T-helper 2 cell treated with Interferon-gamma antibody and Interleukin-4, amounts not matched to agents 5 μg/mL and 100 μg/mL, for 36 hours (primary cell): ENCODE results near the gene ALAD.
"Not testable (repeated sequence)": the region's sequence is repeated elsewhere in the genome, so short reads cannot be mapped to it uniquely, and the experiment has no call there.

Source experiments
- DNase-seq: peaks from one replicate; pipeline ENCODE4 v3.0.0; 2021; ENCODE audit warnings: low spot score
- H3K27ac Mint-ChIP-seq: one replicate; pipeline ENCODE4 v1.8.0; 2021; ENCODE audit warnings: mild to moderate bottlenecking, mixed read lengths
- H3K27me3 Mint-ChIP-seq: one replicate; pipeline ENCODE4 v1.8.0; 2021; ENCODE audit warnings: low read depth, mixed read lengths
- H3K36me3 Mint-ChIP-seq: one replicate; pipeline ENCODE4 v1.8.0; 2021; ENCODE audit warnings: low read depth, mixed read lengths
- H3K4me1 Mint-ChIP-seq: one replicate; pipeline ENCODE4 v1.8.0; 2021; ENCODE audit warnings: low read depth, mixed read lengths
- H3K4me3 Mint-ChIP-seq: one replicate; pipeline ENCODE4 v1.8.0; 2022; ENCODE audit warnings: mild to moderate bottlenecking, moderate library complexity, mixed read lengths
- H3K9me3 Mint-ChIP-seq: one replicate; pipeline ENCODE4 v1.8.0; 2021; ENCODE audit warnings: mixed read lengths

ALAD gene

DNA sequence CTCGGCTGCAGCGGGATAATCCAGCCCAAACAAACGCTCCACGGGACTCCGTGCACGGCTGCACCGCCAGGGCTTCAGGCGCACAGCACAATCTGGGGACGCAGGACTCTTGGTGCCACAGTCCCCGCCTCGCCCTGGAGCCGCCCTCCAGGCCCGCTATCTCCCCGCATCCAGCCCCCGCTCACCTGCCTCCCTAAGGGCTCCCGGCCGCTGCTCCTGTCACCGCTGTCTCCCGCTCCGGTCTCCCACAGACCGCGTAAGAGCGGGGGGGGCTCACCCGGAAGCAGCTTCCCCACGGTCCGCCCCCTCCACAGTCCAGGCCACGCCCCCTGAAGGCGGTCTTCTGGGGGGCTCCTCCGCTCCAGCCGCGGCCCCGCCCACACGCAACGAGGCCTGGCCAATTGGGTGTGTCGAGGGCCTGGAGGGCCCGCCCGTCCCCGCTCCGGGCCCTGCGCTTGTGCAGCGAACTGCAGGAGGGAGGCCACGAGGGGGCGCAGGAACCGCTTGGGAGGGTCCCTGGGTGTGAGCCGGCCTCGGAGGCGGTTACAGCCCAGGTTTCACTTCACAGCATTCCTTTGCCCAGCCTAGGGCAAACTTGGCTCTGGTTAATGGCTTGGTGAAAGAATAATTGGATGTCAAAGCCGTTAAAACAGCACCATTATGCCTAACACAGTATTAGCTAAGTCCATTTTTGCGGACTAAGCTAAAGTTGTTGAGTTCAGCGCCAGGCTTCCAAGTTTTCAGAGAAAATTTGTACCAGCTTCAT is at the start of gene ALAD:
ALAD (minus strand) TSS at position 258 of the 766 bp plus-strand sequence. CDS start 7,725 bp downstream, outside the sequence.
- DNase-seq = peak; percentile 99
- Mint-ChIP-seq H3K27me3 (no peaks in the 10 kb centered on the region), H3K4me1 (peaks cover 19% of the 10 kb centered on the region), H3K36me3 (no peaks in the 10 kb centered on the region), H3K9me3 (no peaks in the 10 kb centered on the region), H3K4me3 (peak within 1 kb of the TSS; percentile 94), H3K27ac (peak within 1 kb of the TSS; percentile 85)

DNA sequence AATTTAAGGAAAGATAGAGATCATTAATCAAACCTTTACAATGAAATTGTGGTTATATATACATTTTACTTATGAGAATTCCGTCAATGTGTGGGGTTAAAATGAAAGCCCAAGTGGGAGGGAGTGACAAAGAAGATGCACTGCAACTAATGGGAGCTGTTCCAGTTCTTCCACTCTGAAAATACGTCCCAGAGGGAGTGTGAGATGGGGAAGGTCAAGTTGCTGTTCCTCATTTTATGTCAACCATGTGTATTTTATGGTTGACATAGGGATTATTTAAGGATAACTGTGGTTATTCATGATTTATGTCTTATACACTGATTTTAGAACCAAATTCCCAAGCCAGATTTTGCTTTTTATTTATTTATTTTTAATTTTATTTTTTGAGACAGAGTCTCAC is 48.3 kb upstream of the ALAD start:
- H3K27ac Mint-ChIP-seq = no peak overlapping the region
- peaks cover 2% of the 10 kb centered on the region for H3K4me1 Mint-ChIP-seq
- no peaks in the 10 kb centered on the region for H3K27me3 Mint-ChIP-seq
- DNase-seq = no peak
- H3K4me3 Mint-ChIP-seq = no peak overlapping the region
- H3K36me3 Mint-ChIP-seq = no peaks in the 10 kb centered on the region
- no peaks in the 10 kb centered on the region for H3K9me3 Mint-ChIP-seq

DNA sequence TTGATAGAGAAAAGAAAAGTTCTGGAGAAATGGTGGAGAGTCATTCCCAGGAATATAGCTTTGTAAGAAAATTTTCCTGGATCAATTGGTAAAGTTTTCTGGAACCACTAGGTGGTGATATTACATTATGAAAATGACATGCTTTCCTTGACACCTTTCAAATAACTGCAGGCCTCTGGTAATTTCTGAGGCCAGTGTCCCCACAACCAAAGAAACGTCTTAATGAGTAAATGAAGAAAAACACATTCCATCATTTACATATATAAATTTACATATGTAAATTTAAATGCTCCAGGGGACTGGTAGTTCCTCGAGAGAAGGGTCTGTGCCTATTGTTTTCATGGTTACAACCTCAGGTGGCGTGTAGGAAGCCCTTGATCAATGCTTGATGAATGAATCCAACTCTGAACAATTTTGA is 45.2 kb upstream of the ALAD start:
- Mint-ChIP-seq H3K9me3 (no peaks in the 10 kb centered on the region), H3K36me3 (no peaks in the 10 kb centered on the region), H3K27ac (no peak overlapping the region), H3K4me3 (no peak overlapping the region), H3K27me3 (no peaks in the 10 kb centered on the region), H3K4me1 (peaks cover 2% of the 10 kb centered on the region)
- no peak for DNase-seq

GRCh38 chr9:113444736-113445135 is 43.7 kb upstream of the ALAD start:
- Mint-ChIP-seq H3K9me3 (no peaks in the 10 kb centered on the region), H3K4me1 (peaks cover 2% of the 10 kb centered on the region), H3K27me3 (no peaks in the 10 kb centered on the region), H3K36me3 (no peaks in the 10 kb centered on the region), H3K27ac (no peak overlapping the region), H3K4me3 (no peak overlapping the region)
- no peak for DNase-seq

GRCh38 chr9:113437716-113438115 is 36.6 kb upstream of the ALAD start:
- H3K9me3 Mint-ChIP-seq, H3K4me1 Mint-ChIP-seq, DNase-seq, H3K27ac Mint-ChIP-seq, H3K4me3 Mint-ChIP-seq, H3K36me3 Mint-ChIP-seq: not testable (repeated sequence)
- H3K27me3 Mint-ChIP-seq = peaks cover 22% of the 10 kb centered on the region

DNA sequence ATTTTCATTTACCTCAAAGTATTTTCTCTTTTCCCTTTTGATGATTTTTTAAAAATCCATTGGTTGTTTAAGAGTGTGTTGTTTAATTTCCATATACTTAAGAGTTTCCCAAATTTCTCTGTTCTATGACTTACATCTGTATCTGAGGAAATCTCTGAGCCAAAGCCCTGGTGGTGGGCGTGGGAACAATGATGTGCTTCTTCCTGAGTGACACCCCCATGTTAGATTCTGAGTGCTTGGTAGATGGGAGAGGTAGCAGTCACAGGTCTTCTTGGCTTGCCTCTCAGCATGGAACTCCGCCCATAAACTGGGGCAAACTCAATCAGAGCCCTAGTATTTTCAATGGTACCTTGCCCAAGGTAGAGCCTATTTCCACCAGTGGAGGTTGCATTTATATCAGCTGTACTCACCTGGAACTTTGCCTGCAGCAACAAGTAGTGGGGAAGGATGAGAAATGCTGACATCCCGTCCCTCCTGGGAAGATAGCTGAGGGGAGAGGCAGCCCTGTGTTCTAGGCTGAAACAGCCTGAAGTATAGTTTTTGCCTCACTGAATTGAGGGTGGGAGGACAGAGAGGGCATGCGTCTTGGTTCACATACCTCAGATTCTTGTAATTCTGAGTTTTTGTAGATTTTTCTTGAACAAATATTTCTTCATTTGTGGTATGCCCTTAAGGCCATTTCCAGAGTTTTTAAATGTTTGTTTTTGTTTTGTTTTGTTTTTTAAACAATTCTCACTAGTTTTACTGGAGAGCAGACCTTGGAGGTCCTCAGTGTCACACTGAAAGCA is 35.8 kb upstream of the ALAD start:
- Mint-ChIP-seq H3K36me3 (no peaks in the 10 kb centered on the region), H3K27ac (no peak overlapping the region), H3K9me3 (peaks cover 4% of the 10 kb centered on the region), H3K4me3 (no peak overlapping the region), H3K27me3 (peaks cover 27% of the 10 kb centered on the region), H3K4me1 (peaks cover 3% of the 10 kb centered on the region)
- DNase-seq = no peak

DNA sequence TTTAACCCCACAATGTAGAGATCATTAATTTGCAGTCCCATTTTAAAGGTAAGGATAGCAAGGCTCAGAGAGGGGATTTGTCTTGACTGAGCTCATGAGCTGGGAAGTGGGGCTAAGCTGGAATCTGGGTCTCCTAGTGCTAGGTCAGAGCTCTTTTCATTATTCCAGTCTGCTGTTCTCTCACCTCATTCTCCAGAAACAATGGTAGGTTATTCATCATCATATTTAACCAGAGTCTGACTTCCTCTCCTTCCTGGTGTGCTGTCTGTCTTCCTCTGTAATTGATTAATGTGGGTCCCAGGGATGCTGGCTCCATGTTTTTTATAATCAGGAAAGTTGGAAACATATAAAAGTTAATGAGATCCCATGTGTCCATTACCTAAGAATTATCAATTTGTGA is 30.1 kb upstream of the ALAD start:
- no peaks in the 10 kb centered on the region for H3K36me3 Mint-ChIP-seq
- no peak for DNase-seq
- H3K27ac Mint-ChIP-seq = no peak overlapping the region
- H3K4me3 Mint-ChIP-seq = no peak overlapping the region
- no peaks in the 10 kb centered on the region for H3K4me1 Mint-ChIP-seq
- no peaks in the 10 kb centered on the region for H3K9me3 Mint-ChIP-seq
- peaks cover 22% of the 10 kb centered on the region for H3K27me3 Mint-ChIP-seq

- Mint-ChIP-seq H3K36me3 (no peaks in the 10 kb centered on the region), H3K4me1 (no peaks in the 10 kb centered on the region), H3K4me3 (no peak overlapping the region), H3K27ac (no peak overlapping the region), H3K27me3 (peaks cover 21% of the 10 kb centered on the region), H3K9me3 (no peaks in the 10 kb centered on the region)
- DNase-seq = no peak
Measured at GRCh38 chr9:113428062-113428615, 27.1 kb upstream of the ALAD start.

- H3K4me3 Mint-ChIP-seq = no peak overlapping the region
- DNase-seq = no peak
- H3K36me3 Mint-ChIP-seq = no peaks in the 10 kb centered on the region
- no peaks in the 10 kb centered on the region for H3K4me1 Mint-ChIP-seq
- H3K27me3 Mint-ChIP-seq = peaks cover 20% of the 10 kb centered on the region
- no peaks in the 10 kb centered on the region for H3K9me3 Mint-ChIP-seq
- H3K27ac Mint-ChIP-seq = no peak overlapping the region
Measured at GRCh38 chr9:113427629-113428028, 26.5 kb upstream of the ALAD start.

- no peaks in the 10 kb centered on the region for H3K9me3 Mint-ChIP-seq
- H3K36me3 Mint-ChIP-seq = no peaks in the 10 kb centered on the region
- no peaks in the 10 kb centered on the region for H3K4me1 Mint-ChIP-seq
- no peak for DNase-seq
- H3K27me3 Mint-ChIP-seq = peaks cover 17% of the 10 kb centered on the region
- no peak overlapping the region for H3K4me3 Mint-ChIP-seq
- no peak overlapping the region for H3K27ac Mint-ChIP-seq
Measured at GRCh38 chr9:113426701-113427100, 25.6 kb upstream of the ALAD start.

- Mint-ChIP-seq H3K9me3 (no peaks in the 10 kb centered on the region), H3K4me3 (no peak overlapping the region)
- no peak for DNase-seq
Measured at GRCh38 chr9:113425072-113425471, 24.0 kb upstream of the ALAD start.

DNA sequence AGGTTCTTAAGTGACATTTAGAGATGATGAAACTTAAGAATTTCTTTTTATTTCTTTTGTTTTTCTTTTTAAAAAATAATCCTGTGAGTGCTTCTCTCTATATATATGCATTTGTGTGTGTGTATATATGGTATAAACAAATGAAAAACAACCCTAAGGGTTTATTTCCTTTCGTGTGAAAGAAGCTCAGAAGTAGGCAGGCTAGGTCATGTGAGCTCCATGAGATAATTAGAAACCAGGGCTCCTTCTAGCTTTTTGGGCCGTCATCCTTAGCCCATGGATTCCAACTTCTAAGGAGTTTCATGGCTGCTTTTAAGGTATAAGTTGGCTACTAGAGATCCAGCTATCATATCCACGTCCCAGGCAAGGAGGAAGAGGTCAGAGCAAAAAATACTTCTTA is 20.6 kb upstream of the ALAD start:
- Mint-ChIP-seq H3K4me3 (no peak overlapping the region), H3K4me1 (no peaks in the 10 kb centered on the region), H3K36me3 (no peaks in the 10 kb centered on the region), H3K9me3 (no peaks in the 10 kb centered on the region), H3K27ac (no peak overlapping the region), H3K27me3 (peaks cover 18% of the 10 kb centered on the region)
- no peak for DNase-seq

More at GRCh38 chr9:113425072-113425471, 24.0 kb upstream of the ALAD start:
- Mint-ChIP-seq H3K4me1 (no peaks in the 10 kb centered on the region), H3K36me3 (no peaks in the 10 kb centered on the region), H3K27ac (no peak overlapping the region), H3K27me3 (peaks cover 15% of the 10 kb centered on the region)

DNA sequence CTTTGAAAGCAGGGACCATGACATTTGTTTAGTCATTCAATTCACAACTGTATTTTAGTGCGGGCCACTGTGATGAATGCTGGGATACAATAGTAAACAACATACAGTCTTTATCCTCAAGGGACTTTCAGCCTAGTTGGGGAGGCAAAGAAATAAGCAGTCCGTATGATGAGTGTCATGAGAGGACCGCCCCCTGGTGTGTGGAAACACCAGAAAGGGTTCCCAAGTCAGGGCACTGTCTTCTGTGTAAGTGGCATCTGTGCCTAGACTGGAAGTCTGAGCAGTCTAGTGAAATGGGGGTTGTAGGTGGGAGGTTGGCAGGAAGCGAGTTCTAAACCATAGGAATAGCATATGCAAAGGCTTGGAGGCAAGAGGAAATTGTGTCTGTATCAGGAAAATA is 16.3 kb upstream of the ALAD start:
- Mint-ChIP-seq H3K27me3 (peaks cover 3% of the 10 kb centered on the region), H3K4me1 (no peaks in the 10 kb centered on the region), H3K27ac (no peak overlapping the region), H3K36me3 (no peaks in the 10 kb centered on the region), H3K9me3 (no peaks in the 10 kb centered on the region), H3K4me3 (no peak overlapping the region)
- DNase-seq = no peak

DNA sequence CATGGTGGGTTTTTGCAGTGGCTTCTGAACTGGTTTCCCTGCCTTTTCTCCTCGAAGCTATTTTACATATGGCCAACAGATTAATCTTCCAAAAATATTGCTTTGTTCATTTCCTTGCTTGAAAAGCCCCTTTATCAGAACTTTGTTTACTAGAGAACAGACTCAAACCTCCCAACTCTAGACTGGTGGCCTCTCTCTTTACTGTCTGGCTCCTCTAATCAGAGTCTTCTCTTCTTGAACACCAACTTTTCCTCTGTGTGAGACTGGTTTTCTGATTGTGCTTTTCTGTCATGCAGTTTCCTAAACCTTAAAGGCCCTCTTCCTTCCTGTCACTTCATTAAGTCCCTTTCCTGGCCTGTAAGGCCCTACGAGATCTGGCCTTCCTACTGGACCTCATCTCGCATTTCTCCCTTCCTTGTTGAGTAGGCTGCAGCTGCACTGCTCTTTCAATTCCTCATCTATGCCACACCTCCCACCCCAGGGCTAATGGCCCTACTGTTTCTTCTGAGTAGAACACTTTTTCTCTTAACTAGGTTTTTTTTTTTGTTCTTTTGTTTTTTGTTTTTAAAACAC is 15.2 kb upstream of the ALAD start:
- Mint-ChIP-seq H3K36me3 (no peaks in the 10 kb centered on the region), H3K4me3 (no peak overlapping the region), H3K9me3 (no peaks in the 10 kb centered on the region), H3K27ac (no peak overlapping the region), H3K4me1 (no peaks in the 10 kb centered on the region), H3K27me3 (peaks cover 3% of the 10 kb centered on the region)
- no peak for DNase-seq
